ENCODE measurements around the gene LMF1. TPM values are rescaled to one million over a fixed set of nuclear protein-coding genes. Genes with fewer than 3 reads are reported as not detected.

The LMF1 gene
- polyA plus RNA-seq, 1 donor from 2014 or later, result 16.2 TPM

- Histone ChIP-seq H4K20me1 (ENCODE audit: insufficient read depth) (no peaks in the 10 kb centered on the region), H3K4me2 (ENCODE audit: low read length) (no peak overlapping the region), H3K27ac (ENCODE audit: low read length) (peak overlapping the region; percentile 16), H3K9me3 (ENCODE audit: low read length) (no peaks in the 10 kb centered on the region), H3K27me3 (ENCODE audit: insufficient read depth, low read depth, low read length) (no peaks in the 10 kb centered on the region), H3K79me2 (replicated peaks; ENCODE audit: insufficient read depth, low read length) (no peaks in the 10 kb centered on the region), H3K4me3 (ENCODE audit: low read length) (no peak overlapping the region), H3K9me2 (ENCODE audit: insufficient read depth, low read length) (no peaks in the 10 kb centered on the region), H3F3A (ENCODE audit: insufficient read depth, low read length, poor library complexity, severe bottlenecking) (no peaks in the 10 kb centered on the region), H2AFZ (ENCODE audit: low read depth, low read length) (no peak overlapping the region), H3K36me3 (ENCODE audit: insufficient read depth, low read length) (no peaks in the 10 kb centered on the region), H3K9ac (ENCODE audit: low read length) (no peak overlapping the region)
- TF ChIP-seq RAD21 (conservative IDR thresholded peaks at IDR 0.05) (no peak), EP300 (conservative IDR thresholded peaks at IDR 0.05; ENCODE audit: poor library complexity, severe bottlenecking) (no peak), MXI1 (conservative IDR thresholded peaks at IDR 0.05; ENCODE audit: poor library complexity, severe bottlenecking) (no peak), TAF1 (IDR thresholded peaks at IDR 0.05; ENCODE audit: low read depth) (no peak), EZH2 (IDR thresholded peaks at IDR 0.05; ENCODE audit: borderline replicate concordance, insufficient read depth, low read length, poor library complexity, severe bottlenecking) (no peak), POLR2AphosphoS5 (IDR thresholded peaks at IDR 0.05) (no peak), SMC3 (conservative IDR thresholded peaks at IDR 0.05; ENCODE audit: poor library complexity) (no peak)
- TF ChIP-seq, protein P1, sequence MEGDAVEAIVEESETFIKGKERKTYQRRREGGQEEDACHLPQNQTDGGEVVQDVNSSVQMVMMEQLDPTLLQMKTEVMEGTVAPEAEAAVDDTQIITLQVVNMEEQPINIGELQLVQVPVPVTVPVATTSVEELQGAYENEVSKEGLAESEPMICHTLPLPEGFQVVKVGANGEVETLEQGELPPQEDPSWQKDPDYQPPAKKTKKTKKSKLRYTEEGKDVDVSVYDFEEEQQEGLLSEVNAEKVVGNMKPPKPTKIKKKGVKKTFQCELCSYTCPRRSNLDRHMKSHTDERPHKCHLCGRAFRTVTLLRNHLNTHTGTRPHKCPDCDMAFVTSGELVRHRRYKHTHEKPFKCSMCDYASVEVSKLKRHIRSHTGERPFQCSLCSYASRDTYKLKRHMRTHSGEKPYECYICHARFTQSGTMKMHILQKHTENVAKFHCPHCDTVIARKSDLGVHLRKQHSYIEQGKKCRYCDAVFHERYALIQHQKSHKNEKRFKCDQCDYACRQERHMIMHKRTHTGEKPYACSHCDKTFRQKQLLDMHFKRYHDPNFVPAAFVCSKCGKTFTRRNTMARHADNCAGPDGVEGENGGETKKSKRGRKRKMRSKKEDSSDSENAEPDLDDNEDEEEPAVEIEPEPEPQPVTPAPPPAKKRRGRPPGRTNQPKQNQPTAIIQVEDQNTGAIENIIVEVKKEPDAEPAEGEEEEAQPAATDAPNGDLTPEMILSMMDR (IDR thresholded peaks at IDR 0.05; ENCODE audit: poor library complexity, severe bottlenecking), result no peak
- TF ChIP-seq, protein P2, sequence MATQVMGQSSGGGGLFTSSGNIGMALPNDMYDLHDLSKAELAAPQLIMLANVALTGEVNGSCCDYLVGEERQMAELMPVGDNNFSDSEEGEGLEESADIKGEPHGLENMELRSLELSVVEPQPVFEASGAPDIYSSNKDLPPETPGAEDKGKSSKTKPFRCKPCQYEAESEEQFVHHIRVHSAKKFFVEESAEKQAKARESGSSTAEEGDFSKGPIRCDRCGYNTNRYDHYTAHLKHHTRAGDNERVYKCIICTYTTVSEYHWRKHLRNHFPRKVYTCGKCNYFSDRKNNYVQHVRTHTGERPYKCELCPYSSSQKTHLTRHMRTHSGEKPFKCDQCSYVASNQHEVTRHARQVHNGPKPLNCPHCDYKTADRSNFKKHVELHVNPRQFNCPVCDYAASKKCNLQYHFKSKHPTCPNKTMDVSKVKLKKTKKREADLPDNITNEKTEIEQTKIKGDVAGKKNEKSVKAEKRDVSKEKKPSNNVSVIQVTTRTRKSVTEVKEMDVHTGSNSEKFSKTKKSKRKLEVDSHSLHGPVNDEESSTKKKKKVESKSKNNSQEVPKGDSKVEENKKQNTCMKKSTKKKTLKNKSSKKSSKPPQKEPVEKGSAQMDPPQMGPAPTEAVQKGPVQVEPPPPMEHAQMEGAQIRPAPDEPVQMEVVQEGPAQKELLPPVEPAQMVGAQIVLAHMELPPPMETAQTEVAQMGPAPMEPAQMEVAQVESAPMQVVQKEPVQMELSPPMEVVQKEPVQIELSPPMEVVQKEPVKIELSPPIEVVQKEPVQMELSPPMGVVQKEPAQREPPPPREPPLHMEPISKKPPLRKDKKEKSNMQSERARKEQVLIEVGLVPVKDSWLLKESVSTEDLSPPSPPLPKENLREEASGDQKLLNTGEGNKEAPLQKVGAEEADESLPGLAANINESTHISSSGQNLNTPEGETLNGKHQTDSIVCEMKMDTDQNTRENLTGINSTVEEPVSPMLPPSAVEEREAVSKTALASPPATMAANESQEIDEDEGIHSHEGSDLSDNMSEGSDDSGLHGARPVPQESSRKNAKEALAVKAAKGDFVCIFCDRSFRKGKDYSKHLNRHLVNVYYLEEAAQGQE (IDR thresholded peaks at IDR 0.05; ENCODE audit: borderline replicate concordance), result no peak
Measured at GRCh38 chr16:917591-918061, 53.2 kb downstream of the LMF1 start.

- H3K9ac ChIP-seq (ENCODE audit: low read length), result peak overlapping the region; percentile 45
- H2AFZ ChIP-seq (ENCODE audit: low read depth, low read length), result no peak overlapping the region
- no peaks in the 10 kb centered on the region for H3F3A ChIP-seq (ENCODE audit: insufficient read depth, low read length, poor library complexity, severe bottlenecking)
- peak overlapping the region; percentile 47 for H3K4me3 ChIP-seq (ENCODE audit: low read length)
- no peaks in the 10 kb centered on the region for H3K9me2 ChIP-seq (ENCODE audit: insufficient read depth, low read length)
- no peaks in the 10 kb centered on the region for H3K27me3 ChIP-seq (ENCODE audit: insufficient read depth, low read depth, low read length)
- no peaks in the 10 kb centered on the region for H3K36me3 ChIP-seq (ENCODE audit: insufficient read depth, low read length)
- H3K27ac ChIP-seq (ENCODE audit: low read length), result peak overlapping the region; percentile 73
- TF ChIP-seq POLR2AphosphoS5 (IDR thresholded peaks at IDR 0.05) (no peak), RAD21 (conservative IDR thresholded peaks at IDR 0.05) (no peak), EP300 (conservative IDR thresholded peaks at IDR 0.05; ENCODE audit: poor library complexity, severe bottlenecking) (peak; percentile 59), TAF1 (IDR thresholded peaks at IDR 0.05; ENCODE audit: low read depth) (no peak)
- TF ChIP-seq, protein P1 (IDR thresholded peaks at IDR 0.05; ENCODE audit: poor library complexity, severe bottlenecking), result no peak
- TF ChIP-seq, protein P2 (IDR thresholded peaks at IDR 0.05; ENCODE audit: borderline replicate concordance), result no peak
- H3K79me2 ChIP-seq (replicated peaks; ENCODE audit: insufficient read depth, low read length), result no peaks in the 10 kb centered on the region
- peak overlapping the region; percentile 0 for H3K4me2 ChIP-seq (ENCODE audit: low read length)
- no peaks in the 10 kb centered on the region for H4K20me1 ChIP-seq (ENCODE audit: insufficient read depth)
- no peaks in the 10 kb centered on the region for H3K9me3 ChIP-seq (ENCODE audit: low read length)
Measured at GRCh38 chr16:916035-916799, 54.6 kb downstream of the LMF1 start.

Measured in neural cell (in vitro differentiated cells).